ENCODE data around the gene HNRNPD.
"Not testable (repeated sequence)": the region's sequence is repeated elsewhere in the genome, so short reads cannot be mapped to it uniquely, and the experiment has no call there.

HNRNPD gene, protein sequence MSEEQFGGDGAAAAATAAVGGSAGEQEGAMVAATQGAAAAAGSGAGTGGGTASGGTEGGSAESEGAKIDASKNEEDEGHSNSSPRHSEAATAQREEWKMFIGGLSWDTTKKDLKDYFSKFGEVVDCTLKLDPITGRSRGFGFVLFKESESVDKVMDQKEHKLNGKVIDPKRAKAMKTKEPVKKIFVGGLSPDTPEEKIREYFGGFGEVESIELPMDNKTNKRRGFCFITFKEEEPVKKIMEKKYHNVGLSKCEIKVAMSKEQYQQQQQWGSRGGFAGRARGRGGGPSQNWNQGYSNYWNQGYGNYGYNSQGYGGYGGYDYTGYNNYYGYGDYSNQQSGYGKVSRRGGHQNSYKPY

DNA sequence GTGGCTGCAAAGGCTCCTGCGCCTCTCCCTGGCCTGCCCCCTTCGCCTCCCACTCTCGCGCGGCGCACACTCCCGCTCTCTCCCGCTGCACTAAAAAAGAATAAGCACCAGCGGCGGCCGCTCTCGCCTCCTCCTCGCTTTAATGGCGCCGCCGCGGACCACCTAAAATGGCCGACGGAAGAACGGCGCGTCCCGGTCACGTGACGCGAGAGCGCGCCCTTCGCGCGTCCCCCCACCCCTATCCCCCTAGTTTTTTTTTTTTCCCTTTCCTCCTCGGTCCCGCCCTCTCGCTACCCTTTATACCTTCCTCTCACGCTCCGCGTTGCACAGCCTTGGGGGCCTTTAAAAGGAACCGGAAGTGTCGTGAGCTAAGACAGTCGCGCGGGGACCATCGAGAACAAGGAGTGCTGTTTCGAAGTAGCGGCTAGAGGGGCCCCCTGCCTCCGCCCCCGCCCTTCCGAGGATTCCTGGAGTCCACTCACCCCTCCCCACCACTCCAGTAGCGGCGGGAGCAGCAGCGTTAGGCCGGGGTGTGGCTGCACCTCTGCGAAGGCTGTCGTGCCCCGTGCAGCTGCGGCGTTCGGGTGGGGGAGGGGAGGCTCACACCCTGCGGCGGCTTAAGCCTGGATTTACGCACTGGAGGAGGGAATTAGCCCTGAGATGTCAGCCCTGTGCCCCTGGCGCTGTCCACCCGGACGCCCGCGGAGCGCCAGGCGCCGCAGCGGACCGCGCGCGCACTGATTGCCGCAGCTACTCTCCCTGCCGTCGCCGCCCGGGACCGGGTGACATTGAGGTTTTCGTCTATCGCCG lies at the start of gene HNRNPD:
Gene HNRNPD (minus strand): TSS at position 176 of the 810 bp plus-strand sequence. CDS start 313 bp downstream, outside the sequence.
- peak; percentile 99 for DNase-seq

- DNase-seq: no peak
Observed at GRCh38 chr4:82422616-82423015, 48.8 kb upstream of the HNRNPD start.

GRCh38 chr4:82421796-82422560 lies 48.2 kb upstream of the HNRNPD start:
- no peak for DNase-seq

- DNase-seq: peak in 1 of 2 experiments; percentile 36
Observed at GRCh38 chr4:82419451-82419850, 45.7 kb upstream of the HNRNPD start.

- no peak for DNase-seq
Observed at GRCh38 chr4:82415922-82416365, 42.2 kb upstream of the HNRNPD start.

DNA sequence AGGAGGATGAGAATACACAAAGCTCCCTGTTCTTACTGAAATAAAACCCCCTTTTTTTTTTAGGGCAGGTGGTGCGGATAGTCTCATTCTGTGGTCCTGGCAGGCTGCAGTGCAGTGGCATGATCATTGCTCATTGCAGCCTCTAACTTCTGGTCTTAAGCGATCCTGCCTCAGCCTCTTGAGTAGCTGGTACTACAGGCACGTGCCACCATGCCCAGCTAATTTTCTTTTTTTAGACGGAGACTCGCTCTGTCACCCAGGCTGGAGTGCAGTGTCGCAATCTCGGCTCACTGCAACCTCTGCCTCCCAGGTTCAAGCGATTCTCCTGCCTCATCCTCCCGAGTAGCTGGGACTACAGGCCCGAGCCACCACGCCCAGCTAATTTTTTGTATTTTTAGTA lies 41.3 kb upstream of the HNRNPD start:
- DNase-seq: not testable (repeated sequence)

- no peak for DNase-seq
Observed at GRCh38 chr4:82403725-82404124, 29.9 kb upstream of the HNRNPD start.

- no peak for DNase-seq
Observed at GRCh38 chr4:82402196-82402775, 28.5 kb upstream of the HNRNPD start.

- no peak for DNase-seq
Observed at GRCh38 chr4:82401600-82401999, 27.8 kb upstream of the HNRNPD start.

DNA sequence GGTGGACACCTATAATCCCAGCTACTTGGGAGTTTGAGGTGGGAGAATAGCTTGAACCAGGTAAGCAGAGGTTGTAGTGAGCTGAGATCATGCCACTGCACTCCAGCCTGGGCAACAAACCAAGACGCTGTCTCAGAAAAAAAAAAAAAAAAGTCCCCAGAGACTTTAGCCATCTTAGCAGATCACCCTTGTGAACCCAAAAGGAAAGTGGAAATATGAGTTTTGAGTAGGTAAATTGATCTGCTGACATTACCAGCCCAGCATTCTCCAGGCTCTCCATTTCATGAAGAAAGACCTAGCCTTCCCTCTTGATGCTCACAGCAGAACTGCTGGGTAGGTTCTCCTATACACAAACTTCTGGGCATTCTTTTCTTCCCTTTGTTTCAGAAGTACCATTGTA lies 24.5 kb upstream of the HNRNPD start:
- no peak for DNase-seq

DNA sequence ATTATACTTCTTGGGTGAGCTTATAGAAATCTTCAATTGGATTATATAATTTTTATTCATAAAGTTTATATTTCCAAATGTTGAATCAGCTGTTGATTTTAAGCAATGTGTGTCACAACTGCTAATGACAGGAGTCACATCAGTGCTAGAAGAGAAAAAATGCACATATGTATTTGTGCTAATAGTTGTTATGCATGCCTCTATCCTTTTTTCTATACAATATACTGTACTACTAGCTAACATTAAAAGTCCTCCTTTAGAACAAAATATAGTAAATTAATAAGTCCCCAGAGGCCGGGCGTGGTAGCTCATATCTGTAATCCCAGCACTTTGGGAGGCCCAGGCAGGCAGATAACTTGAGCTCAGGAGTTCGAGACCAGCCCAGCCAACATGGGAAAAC lies 23.7 kb upstream of the HNRNPD start:
- DNase-seq: no peak

DNA sequence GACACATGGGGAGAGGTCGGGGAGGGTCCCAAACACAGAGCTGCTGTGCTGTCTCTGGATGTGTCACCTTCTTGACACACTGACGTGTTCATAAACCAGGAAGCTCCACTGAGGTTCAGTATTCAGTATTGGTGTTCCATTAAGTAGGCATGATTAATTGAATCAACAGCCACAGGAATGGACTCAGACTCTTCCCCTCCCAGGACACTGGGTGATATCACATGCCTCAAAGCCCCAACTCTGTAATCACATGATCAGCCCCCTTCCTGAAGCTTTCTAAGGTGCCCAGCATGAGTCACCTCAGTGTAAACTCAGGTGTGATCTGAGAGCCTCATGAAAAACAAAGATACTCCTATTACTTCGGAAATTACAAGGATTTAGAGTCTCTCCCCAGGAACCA lies 21.1 kb upstream of the HNRNPD start:
- no peak for DNase-seq

DNA sequence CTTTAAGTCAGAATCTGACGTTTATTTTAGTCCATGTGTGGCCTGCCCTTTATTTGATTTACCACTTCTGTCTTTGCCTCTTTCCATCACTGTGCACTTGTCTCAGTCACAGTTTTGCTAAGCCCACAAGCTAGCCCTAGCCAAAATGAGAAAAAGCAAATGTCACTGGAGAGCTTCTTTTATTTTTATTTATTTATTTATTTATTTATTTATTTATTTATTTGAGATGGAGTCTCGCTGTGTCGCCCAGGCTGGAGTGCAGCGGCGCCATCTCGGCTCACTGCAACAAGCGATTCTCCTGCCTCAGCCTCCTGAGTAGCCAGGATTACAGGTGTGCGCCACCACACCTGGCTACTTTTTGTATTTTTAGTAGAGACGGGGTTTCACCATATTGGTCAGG lies 16.3 kb upstream of the HNRNPD start:
- not testable (repeated sequence) for DNase-seq

GRCh38 chr4:82388405-82388804 lies 14.6 kb upstream of the HNRNPD start:
- no peak for DNase-seq

DNA sequence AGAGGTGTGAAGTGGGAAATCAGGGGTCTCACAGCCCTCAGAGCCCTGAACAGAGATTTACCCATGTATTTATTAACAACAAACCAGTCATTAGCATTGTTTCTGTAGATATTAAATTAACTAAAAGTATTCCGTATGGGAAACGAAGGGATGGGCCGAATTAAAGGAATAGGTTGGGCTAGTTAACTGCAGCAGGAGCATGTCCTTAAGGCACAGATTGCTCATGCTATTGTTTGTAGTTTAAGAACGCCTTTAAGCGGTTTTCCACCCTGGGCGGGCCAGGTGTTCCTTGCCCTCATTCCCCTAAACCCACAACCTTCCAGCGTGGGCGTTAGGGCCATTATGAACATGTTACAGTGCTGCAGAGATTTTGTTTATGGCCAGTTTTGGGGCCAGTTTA lies 12.5 kb upstream of the HNRNPD start:
- DNase-seq: not testable (repeated sequence)

DNA sequence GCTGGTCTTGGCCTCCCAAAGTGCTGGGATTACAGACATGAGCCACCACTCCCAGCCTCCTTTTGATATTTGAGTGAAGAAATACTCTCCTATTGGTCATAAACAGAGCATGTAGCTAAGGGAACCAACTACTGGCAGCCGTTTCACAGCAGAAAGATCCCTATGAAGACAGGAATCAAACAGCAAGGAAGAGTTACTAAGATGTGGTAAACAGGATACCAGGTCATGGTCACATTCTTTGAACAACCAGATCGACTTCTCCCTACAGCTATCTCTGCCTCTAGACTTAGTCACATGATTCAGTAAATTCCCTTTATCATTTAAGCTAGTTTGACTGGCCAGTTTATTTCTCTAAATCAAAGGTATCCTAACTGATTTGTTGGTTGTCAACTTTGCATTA lies 9.0 kb upstream of the HNRNPD start:
- DNase-seq: no peak

- DNase-seq: peak in 1 of 2 experiments; percentile 11
Observed at GRCh38 chr4:82381661-82382296, 8.0 kb upstream of the HNRNPD start.

- DNase-seq: no peak
Observed at GRCh38 chr4:82381235-82381634, 7.4 kb upstream of the HNRNPD start.

DNA sequence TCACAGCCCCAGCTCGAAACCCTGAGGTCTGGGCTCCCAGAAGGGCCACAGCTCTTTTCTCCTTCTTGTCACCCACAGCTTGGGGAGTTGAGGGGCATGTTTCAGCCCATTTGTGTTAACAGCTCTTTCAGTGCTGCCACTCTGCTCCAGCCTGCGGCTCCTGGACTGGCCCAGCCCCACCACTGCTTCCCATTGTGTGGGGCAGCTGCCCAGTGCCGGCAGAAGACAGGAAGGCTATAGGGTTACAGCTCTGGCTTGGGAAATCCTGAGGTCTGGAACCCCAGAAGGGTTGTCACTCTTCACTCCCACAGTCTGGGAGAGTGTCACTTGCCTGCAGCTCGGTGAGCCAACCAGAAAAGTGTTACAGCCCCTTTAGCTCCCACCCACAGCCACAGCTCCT lies 7.0 kb upstream of the HNRNPD start:
- no peak for DNase-seq

- no peak for DNase-seq
Observed at GRCh38 chr4:82380344-82380743, 6.6 kb upstream of the HNRNPD start.

DNA sequence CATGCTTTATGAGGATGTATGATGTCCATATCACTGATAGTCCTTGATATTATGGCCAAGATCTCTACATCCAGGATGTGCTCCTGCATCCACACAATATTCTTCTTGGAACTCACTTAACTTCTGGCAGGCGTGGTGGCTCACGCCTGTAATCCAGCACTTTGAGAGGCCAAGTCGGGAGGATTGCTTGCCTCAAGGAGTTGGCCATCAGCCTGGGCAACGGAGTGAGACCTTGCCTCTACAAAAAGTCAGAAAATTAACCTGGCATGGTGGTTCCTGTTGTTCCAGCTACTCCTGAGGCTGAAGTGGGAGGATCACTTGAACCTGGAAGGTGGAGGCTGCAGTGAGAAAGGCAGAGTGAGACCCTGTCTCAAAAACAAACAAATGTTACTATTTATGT lies 2.3 kb upstream of the HNRNPD start:
- DNase-seq: no peak

DNA sequence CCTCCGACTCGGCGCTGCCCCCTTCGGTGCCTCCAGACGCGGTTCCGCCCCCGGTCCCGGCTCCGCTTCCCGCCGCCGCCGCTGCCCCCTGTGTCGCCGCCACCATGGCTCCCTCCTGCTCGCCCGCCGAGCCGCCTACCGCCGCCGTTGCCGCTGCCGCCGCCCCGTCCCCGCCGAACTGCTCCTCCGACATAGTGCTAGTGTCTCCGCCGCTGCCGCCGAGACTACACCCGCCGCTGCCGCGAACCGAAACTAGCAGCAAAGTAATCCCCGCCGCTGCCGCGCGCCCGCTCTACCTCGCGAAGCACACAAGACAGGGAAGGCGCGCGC lies 340 bp downstream of the HNRNPD start:
- DNase-seq: no peak

All from AML-193 (cell line).